Measurements from ENCODE around the gene TMEM213.
A peak's percentile ranks its signal among the peaks of the same experiment; 100 is the strongest.

TMEM213 gene

GRCh38 chr7:138843632-138844580 is 46.1 kb downstream of the TMEM213 start:
- DNase-seq = no peak

GRCh38 chr7:138845711-138846110 is 47.9 kb downstream of the TMEM213 start:
- DNase-seq = no peak

GRCh38 chr7:138848056-138848980 is 50.5 kb downstream of the TMEM213 start:
- no peak for DNase-seq

GRCh38 chr7:138849701-138850100 is 51.9 kb downstream of the TMEM213 start:
- DNase-seq = no peak

GRCh38 chr7:138852469-138852868 is 54.7 kb downstream of the TMEM213 start:
- DNase-seq = no peak

GRCh38 chr7:138853448-138853847 is 55.7 kb downstream of the TMEM213 start:
- DNase-seq = no peak

GRCh38 chr7:138854115-138854645 is 56.4 kb downstream of the TMEM213 start:
- DNase-seq = no peak

GRCh38 chr7:138857728-138858127 is 59.9 kb downstream of the TMEM213 start:
- DNase-seq = no peak

GRCh38 chr7:138861051-138861450 is 63.3 kb downstream of the TMEM213 start:
- DNase-seq = no peak

GRCh38 chr7:138863931-138864330 is 66.1 kb downstream of the TMEM213 start:
- no peak for DNase-seq

GRCh38 chr7:138864667-138865066 is 66.9 kb downstream of the TMEM213 start:
- DNase-seq = no peak

- DNase-seq = no peak
Observed at GRCh38 chr7:138865843-138866242, 68.0 kb downstream of the TMEM213 start.

- no peak for DNase-seq
Observed at GRCh38 chr7:138866353-138866752, 68.6 kb downstream of the TMEM213 start.

- no peak for DNase-seq
Observed at GRCh38 chr7:138867744-138868143, 70.0 kb downstream of the TMEM213 start.

- DNase-seq = no peak
Observed at GRCh38 chr7:138868711-138869110, 70.9 kb downstream of the TMEM213 start.

- no peak for DNase-seq
Observed at GRCh38 chr7:138869353-138869752, 71.6 kb downstream of the TMEM213 start.

GRCh38 chr7:138871065-138871813 is 73.4 kb downstream of the TMEM213 start:
- no peak for DNase-seq

GRCh38 chr7:138871814-138872090 is 74.0 kb downstream of the TMEM213 start:
- DNase-seq = no peak

- no peak for DNase-seq
Observed at GRCh38 chr7:138872576-138872975, 74.8 kb downstream of the TMEM213 start.

- peak; percentile 27 for DNase-seq
Observed at GRCh38 chr7:138873220-138873892, 75.6 kb downstream of the TMEM213 start.

- no peak for DNase-seq
Observed at GRCh38 chr7:138875794-138876193, 78.0 kb downstream of the TMEM213 start.

GRCh38 chr7:138876326-138876725 is 78.5 kb downstream of the TMEM213 start:
- no peak for DNase-seq
